HG03175 (cell line): ENCODE data around the gene IRAK1.
"Not testable (repeated sequence)": the region's sequence is repeated elsewhere in the genome, so short reads cannot be mapped to it uniquely, and the experiment has no call there.

Experiments used
- ATAC-seq: cut with Tn5 transposase; IDR thresholded peaks from one replicate; pipeline ENCODE4 v1.9.1; 2021; ENCODE audit warnings: mild to moderate bottlenecking, moderate library complexity; ENCODE audit not compliant: unreplicated experiment

IRAK1 gene

DNA sequence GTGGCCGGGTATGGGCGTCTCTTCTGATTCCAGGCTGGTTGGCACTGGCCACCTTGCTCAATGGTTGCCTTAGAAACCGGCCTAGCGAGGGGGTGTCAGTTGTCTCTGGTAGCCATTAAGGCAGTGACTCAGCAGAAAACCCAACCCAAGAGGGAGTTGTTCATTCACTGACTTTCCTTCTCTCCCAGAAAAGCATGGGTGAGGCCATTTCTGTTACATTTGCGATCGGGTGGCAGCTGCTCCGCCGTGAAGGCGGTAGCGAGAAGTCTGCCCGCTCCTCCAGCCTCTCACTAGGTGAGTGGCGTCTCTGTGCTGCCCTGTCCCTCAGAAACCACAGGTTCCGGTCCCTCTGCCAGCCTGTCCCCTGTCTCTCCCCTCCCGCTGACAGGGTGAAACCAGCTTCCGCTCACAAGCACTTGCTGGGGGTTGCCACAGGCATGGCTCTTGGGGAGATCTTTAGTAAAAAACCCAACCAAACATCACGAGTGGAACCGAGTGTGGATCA, 17.4 kb downstream of the IRAK1 start:
- peak; percentile 56 for ATAC-seq

DNA sequence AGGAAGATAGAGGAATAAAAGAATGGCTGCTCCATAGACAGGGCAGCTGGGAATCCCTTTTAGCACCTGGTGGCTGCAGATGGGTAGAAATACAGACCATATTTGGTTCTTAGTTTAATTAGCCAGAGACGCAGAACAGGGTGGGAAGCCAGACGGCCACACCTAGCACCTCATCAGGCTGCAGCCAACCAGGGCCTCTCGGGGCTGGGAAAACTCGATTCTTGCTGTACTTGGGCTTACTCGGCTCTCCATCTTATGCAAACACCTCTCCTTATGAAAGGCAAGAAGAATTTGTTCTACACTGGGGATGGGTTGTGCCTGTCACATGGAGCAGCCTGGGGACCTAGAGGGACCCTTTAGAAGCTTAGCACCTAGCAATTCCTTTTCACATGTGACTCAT, 19.7 kb downstream of the IRAK1 start:
- no peak for ATAC-seq

DNA sequence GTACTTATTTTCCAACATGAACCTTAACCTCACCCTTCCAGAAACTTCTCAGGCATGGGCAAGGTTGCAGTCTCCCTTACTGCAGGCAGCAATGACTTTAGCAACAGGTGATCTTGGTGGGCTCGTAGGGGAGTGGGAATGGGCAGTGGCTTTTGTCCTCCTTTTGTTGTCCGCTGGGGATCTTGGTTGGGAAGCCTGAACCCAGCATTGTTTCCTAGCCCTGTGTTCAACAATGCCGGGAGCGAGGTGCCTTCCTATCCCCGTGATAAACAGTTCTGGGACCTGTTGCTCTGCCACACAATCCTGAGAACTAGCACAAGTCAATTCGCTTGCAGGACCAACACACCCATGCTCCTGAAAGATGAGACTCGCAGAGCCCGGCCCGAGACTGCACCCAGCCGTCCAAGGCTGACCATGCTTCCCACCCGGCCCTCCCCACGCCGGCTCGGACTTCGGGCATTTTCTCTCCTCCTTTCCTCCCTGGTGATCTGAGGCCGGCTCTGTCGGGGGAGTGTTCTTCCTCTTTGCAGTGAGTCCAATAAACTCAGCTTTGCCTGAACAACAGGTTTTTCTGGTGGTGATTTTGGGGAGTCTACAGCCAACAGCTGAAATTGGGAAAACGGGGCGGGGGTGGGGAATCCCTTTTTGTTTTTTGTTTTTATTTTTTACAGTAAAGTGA, 20.2 kb downstream of the IRAK1 start:
- ATAC-seq = no peak

DNA sequence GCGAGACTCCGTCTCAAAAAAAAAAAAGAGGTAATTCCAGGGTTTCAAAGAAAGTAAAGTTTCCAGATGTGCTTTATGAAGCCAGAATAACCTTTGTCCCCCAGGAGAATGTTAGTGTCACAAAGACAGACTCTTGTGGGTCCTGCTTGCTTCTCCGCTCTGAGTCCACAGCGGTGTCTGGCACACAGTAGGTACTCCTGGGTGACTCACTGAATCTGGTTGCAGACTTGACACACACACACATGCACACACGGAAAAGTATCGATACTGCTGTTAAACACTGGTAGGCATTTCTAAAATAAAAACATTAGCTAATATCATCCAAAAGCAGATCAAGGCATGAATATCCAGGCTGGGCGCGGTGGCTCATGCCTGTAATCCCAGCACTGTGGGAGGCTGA, 24.2 kb downstream of the IRAK1 start:
- no peak for ATAC-seq

DNA sequence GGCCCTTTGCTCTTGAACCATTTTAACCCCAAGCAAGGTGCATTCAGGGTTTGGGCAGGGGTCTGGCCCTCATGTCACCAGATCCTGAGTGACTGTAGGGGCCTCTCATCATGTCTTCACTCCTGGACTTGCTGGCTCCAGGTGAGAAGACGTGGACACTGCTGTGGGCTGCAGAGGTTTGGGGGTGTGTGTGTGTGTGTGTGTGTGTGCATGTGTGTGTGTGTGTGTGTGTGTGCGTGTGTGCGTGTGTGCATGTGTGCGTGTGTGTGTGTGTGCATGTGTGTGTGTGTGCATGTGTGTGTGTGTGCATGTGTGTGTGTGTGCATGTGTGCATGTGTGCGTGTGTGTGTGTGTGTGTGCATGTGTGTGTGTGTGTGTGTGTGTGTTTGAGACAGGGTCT, 25.3 kb downstream of the IRAK1 start:
- not testable (repeated sequence) for ATAC-seq

DNA sequence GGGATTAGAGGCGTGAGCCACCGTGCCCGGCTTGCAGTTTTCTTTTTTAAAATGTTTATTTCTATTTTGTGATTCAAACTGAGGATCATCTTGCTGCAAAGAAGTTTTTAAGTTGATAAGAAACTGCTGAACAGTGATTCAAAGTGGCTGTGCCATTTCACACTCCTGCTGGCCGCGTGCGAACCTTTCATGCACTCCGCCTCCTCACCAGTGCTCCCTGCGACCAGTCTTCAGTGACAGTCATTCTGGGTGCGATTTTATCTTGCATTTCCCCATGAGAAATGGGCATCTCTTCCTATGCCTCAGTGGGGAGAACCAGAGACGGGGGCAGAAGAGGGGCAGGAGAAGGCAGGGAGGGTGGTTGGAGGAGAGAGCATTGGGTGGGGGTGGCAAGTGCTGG, 25.7 kb downstream of the IRAK1 start:
- ATAC-seq = no peak

DNA sequence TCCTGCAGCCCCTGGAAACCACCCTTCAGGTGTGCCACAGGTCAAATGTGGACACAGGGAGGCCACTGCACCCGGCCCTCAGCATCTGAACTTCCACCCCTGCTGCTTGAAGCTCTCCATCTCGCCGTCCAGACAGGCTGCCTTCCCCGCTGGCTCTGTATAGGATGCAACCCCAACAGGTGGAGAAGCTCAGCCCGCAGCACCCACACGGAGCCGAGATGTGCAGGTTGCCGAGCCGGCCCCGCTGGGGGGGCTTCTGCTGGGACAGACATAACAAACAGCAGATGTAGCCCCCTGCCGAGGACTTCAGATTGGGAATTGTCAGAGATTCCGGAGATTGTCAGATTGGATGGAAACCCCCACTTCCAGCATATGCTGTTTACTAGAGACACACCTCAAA, 26.6 kb downstream of the IRAK1 start:
- ATAC-seq = no peak

DNA sequence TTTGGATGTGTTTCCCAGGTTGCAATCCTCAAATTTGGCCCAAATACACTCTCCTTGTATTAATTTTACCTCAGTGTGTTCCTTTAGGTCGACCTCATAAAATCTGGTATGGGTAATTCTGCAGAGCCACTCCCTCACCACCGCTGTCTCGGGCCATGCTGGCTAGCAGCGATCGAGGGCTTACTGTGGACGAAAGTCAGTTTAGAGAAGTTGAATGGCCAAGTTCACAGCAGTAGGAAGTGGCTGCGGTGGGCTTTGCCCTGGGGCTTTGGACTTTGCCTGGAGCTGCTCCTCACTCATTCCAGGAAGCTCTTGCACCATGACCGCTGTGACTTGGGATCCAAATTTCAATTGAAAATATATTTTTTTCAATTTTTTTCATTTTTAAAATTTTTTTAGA, 27.5 kb downstream of the IRAK1 start:
- ATAC-seq = no peak

DNA sequence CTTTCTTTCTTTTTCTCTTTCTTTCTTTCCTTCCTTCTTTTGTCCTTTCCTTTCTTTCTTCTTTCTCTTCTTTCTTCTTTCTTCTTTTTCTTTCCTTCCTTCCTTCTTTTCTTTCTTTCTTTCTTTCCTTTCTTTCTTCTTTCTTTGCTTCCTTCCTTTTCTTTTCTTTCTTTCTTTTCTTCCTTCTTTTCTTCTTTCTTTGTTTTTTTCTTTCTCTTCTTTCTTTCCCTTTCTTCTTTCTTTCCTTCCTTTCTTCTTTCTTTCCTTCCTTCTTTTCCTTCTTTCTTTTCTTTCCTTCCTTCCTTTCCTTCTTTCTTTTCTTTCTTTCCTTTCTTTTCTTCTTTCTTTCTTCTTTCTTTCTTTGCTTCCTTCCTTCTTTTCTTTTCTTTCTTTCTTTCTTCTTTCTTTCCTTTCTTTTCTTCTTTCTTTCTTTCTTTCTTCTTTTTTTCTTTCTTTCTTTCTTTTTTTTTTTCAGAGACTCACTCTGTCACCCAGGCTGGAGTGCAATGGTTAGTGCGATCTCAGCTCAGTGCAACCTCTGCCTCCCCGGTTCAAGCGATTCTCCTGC, 28.6 kb downstream of the IRAK1 start:
- ATAC-seq = no peak

DNA sequence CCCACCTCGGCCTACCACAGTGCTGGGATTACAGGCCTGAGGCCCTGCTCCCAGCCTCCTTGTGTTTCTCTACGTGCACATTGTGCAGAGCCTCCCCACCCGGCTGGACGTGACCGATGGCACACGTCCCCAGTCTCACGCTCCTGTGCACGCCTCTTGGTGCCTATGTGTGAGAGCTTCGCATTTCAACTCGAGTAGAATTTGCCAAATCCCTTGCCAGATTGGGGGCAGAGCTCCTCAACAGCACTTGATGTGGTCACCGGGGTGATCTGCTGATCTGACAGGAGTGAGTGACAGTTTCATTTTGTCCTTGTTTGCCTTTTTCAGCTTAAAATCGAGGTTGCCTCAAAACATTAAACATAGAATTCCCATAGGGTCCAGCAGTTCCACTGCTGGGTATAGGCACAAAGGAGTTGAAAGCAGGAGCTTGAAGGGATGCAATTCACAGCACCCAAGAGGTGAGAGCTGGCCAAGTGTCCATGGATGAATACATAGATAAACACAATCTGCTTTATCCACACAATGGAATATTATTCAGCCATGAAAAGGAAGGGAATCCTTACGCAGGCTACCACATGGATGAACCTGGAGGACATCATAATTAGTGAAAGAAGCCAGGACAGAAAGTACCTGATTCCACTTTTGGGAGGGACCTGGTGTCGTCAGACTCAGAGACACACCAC, 29.6 kb downstream of the IRAK1 start:
- no peak for ATAC-seq

DNA sequence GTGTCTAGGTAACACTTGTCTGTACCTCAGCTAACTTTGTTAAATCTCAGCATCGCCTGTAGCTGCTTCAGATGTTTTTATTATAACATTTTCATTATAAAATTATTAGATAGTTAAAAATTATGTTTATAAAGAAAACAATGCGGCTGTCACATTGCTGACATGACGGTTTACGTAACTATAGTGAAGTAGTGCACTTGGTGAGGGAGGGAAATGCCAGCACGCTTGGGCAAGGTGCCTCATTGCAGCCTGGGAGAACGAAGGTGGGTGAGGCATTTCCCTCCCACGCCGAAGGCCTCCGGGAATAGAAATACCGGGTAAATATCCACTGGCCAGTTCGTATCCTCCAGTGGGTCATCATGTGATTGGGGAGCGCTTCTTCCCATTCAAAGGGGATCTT, 31.2 kb downstream of the IRAK1 start:
- ATAC-seq = no peak

DNA sequence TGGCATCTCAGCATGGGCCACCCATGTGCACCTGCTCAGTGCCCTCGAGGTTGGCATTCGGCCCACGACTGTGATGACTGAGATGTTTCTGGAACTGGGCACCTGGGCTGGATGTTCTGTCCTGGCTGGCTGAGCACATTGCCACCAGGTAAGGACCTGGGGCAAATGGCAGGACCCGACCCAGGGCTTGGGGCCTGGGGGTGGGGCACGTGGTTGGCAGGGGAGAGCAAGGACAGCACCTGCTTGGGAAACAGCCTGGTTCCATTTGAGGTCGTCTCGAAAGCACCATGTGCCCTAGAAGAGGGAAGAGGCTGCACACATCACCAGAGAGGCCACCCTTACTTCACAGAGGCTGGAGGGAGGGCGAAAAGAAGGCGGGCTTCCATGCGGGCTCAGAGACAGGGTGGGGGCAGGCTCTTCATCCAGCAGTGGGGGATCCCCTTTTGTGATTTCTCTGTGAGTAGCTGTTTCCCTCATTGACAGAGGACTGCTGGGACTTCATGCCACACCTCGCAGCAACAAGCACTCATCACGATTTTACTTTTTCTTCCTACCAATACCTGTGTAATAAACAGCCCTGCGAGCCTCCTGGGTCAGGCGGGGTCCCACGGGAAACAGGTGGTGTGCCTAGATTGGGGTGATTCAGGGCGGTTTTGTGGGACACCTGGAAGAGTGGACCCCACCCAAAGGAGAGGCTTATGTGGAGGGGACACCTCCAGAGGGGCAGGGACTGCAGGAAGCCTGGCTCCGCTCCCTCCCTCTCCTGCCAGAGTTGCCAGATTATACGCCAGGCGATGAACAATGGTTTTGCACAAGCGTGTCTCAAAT, 35.1 kb downstream of the IRAK1 start:
- no peak for ATAC-seq

DNA sequence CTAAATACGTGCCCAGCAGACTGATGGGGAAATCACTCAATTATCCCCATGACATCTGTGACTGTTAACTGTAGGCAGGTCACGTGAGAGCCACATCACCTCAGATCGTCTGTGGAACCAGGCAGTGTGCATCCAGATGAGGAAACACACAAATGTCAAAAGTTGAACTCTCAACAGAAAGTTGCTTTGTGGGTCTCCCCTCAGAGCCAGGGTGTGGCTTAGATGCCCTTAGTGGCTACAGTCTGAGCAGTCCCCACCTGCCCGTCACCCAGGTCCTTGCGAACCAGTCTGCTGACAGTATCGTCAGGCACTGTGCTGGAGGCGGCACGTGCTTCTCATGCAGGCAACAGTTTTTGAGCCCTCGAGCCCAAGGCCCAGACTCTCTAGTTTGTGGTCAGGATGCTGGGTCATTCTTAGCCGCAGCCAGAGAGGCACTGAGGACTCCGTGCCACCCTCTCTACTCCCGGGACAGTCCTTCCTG, 36.3 kb downstream of the IRAK1 start:
- ATAC-seq = no peak

DNA sequence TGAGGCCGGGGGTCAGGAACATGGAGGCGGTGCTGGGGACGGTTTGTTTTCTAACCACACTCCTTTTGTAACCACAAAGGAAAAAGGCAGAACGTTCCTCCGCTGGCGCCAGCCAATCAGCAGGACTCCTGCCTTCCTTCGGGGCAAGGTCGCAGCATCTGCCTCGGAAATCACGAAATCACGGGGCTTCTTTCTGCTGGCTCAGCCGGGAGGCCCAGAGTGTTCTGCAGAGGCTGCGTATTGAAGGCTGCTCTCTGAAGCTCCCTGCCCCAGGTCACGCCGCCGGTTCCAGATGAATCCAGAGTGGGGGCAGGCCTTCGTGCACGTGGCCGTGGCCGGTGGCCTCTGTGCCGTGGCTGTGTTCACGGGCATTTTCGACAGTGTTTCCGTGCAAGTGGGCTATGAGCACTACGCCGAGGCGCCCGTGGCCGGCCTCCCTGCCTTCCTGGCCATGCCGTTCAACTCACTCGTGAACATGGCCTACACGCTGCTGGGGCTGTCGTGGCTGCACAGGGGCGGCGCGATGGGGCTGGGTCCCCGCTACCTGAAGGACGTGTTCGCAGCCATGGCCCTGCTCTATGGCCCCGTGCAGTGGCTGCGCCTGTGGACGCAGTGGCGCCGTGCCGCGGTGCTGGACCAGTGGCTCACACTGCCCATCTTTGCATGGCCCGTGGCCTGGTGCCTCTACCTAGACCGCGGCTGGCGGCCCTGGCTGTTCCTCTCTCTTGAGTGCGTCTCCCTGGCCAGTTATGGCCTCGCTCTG, 37.8 kb downstream of the IRAK1 start:
- ATAC-seq = no peak

DNA sequence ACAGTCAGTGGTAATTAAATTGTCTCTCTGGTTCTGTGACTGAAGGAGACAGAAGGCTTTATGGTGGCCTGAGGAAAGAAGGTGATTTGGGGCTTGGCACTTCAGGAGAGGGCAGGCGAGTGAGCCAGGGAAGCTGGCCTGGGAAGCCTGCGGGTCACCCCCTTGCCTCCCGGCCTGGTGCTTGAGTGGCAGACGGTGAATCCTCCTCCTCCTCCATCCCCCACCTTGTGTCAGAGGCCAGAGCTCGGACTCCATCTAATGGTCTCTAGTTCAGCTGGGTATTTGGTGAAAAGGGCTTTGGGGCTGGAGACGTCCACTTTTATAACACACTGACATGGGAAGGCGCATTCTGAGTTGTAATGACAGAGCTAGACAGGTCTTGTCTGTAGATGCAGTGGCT, 38.5 kb downstream of the IRAK1 start:
- no peak for ATAC-seq

DNA sequence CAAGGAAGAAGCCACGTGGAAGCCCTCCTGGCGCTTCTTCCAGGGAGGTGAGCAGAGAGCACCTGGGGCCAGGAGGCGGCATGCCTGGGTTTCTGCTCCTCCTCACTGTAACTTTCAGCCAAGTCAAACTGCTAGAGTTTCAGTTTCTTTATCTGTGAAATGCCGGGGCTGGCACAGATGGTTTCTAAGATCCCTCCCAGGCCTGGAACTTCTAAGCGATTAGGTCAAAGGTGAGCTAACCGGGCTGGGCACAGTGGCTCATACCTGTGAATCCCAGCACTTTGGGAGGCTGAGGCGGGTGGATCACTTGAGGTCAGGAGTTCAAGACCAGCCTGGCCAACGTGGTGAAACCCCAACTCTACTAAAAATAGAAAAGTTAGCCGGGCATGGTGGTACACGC, 39.3 kb downstream of the IRAK1 start:
- ATAC-seq = peak; percentile 68

DNA sequence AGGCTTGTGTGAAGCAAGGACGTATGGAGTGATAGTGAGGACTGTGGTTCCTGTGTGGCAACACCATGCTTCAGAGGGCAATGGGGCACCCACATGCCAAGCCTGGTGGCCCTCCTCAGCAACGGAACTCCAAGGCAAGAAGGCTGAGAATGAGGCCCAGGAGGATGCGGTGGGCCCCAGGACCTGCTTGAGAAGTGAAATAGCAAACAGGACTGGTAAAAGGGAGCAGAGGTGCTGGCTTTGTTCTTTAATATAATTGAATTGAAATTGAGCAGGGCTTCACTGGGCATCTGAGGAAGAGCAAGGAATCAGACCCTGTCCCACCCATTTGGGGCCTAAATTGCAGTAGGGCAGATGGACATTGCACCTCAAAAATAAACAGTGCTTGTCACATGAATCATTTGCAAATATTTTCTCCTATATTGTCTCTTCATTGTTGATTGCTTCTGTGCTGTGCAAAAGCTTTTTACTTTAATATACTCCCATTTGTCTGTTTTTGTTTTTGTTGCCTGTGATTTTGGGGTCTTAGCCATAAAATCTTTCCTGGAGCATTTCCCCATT, 44.9 kb downstream of the IRAK1 start:
- no peak for ATAC-seq

DNA sequence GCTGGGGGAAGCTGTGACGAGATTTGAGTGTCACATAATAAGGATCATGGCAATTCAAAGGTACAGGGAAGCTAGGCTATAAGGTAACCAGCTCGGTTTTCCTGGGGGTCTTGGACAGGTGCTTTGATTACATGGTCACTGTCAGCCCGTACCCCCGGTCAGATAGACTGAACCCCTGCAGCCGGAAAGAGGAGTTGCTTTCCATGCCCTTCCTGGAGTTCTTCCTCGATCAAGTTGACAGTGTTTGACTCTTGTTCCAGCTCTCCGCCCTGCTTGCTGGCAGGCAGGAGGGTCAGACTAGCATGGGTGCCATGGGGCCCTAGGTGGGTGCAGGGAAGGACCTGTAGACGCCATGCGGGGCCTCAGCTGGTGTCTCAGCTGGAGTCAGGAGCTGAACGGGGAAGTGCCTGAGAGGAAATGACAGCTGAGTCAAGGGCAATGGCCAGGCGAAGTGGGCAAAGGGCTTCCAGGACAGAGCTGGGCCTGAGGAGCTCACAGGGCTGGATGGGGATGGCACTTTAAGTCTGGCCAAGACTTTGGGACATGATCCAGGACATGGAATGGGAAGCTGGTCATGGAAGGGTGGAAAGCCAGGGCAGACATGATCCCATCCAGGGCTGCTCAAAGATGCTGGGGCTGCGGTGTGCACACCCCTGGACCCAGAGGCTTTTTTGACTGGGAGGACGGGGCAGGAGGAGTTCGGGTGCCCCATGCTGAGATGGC, 45.5 kb downstream of the IRAK1 start:
- no peak for ATAC-seq

DNA sequence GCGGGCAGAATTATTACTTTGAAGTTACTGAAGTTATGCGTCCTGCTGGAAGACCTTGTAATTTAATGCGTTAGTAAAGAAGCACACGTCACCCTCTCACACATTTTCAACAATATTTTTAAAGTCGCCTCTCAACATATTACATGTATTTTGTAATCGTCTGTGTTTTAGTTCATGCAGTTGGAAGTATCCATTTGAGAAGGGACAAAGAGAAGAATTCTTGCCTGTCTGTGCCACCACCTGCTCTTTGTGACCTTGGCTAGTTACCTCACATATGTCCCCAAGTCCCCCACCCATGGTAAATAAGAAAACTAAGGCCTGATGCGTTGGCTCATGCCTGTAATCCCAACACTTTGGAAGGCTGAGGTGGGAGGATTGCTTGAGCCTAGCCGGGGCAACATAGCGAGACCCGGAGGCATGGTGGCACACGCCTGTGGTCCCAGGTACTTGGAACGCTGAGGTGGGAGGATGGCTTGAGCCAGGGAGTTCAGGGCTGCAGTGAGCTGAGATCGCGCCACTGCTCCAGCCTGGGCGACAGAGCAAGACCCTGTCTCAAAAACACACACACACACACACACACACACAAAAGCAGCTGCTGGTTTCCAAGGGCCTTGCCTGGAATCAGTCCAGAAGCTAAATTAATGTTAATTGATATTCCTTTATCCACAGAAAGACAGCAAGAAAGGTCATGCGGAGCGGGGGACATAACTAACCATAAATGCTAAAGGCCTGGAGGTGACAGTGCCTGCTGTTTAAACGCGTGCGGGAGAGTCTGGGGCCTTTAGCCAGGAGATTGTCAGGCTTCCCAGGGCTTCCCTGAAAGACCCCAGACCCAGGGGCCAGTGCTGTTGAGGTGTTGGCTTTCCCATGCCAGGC, 46.3 kb downstream of the IRAK1 start:
- ATAC-seq = no peak
